Adrenal gland (tissue), 5 donors: ENCODE data around the gene CREBBP.

Experiments
- POLR2A ChIP-seq, 2 donors: fragments of 450-650 bp; IDR thresholded peaks; one replicate each; pipeline ENCODE4 v1.6.1; 2017; ENCODE audit warnings: antibody characterized with exemption in 2 of 2, mild to moderate bottlenecking in 2 of 2, moderate library complexity in 1 of 2
- TF ChIP-seq, protein P1 (sequence below), 6 experiments: fragments of 450-650 bp in 4 of 6; fragments of 200-600 bp in 2 of 6; sonication (generic) in 1 of 6; IDR thresholded peaks; 1 replicate in 5 of 6; 2 replicates in 1 of 6; pipeline versions ENCODE4 v1.5.1 to v1.8.0; 2016 to 2021; ENCODE audit warnings: antibody characterized with exemption in 6 of 6, mild to moderate bottlenecking in 2 of 6, moderate library complexity in 1 of 6
- donor health status: DM: no; HTN: no; CAD: no.

GRCh38 chr16:3808308-3809063 lies 72.0 kb downstream of the CREBBP start:
- TF ChIP-seq POLR2A (IDR thresholded peaks at IDR 0.05) = no peak
- TF ChIP-seq, protein P1, sequence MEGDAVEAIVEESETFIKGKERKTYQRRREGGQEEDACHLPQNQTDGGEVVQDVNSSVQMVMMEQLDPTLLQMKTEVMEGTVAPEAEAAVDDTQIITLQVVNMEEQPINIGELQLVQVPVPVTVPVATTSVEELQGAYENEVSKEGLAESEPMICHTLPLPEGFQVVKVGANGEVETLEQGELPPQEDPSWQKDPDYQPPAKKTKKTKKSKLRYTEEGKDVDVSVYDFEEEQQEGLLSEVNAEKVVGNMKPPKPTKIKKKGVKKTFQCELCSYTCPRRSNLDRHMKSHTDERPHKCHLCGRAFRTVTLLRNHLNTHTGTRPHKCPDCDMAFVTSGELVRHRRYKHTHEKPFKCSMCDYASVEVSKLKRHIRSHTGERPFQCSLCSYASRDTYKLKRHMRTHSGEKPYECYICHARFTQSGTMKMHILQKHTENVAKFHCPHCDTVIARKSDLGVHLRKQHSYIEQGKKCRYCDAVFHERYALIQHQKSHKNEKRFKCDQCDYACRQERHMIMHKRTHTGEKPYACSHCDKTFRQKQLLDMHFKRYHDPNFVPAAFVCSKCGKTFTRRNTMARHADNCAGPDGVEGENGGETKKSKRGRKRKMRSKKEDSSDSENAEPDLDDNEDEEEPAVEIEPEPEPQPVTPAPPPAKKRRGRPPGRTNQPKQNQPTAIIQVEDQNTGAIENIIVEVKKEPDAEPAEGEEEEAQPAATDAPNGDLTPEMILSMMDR (IDR thresholded peaks at IDR 0.05) = no peak
